Colonic mucosa (tissue), 4 donors: ENCODE data around the gene UGT2A3. TPM values are rescaled to one million over a fixed set of nuclear protein-coding genes. Genes with fewer than 3 reads are reported as not detected.

Experiments used
- DNase-seq: peaks from one replicate; pipeline ENCODE4 v3.0.0-alpha.2; 2020
- H3K27ac ChIP-seq: fragments of 200-600 bp; one replicate; pipeline ENCODE4 v1.8.0; 2021
- H3K27me3 ChIP-seq: fragments of 200-600 bp; one replicate; pipeline ENCODE4 v1.8.0; 2021
- H3K36me3 ChIP-seq: fragments of 200-600 bp; one replicate; pipeline ENCODE4 v1.8.0; 2021
- H3K4me1 ChIP-seq: fragments of 200-600 bp; one replicate; pipeline ENCODE4 v1.8.0; 2021; ENCODE audit warnings: mild to moderate bottlenecking
- H3K4me3 ChIP-seq: fragments of 200-600 bp; one replicate; pipeline ENCODE4 v1.8.0; 2021
- H3K9ac ChIP-seq, 2 donors: one replicate each; pipeline ENCODE4 v1.7.0; 2013; ENCODE audit warnings: control low read depth in 2 of 2, low read depth in 2 of 2, low read length in 2 of 2
- H3K9me3 ChIP-seq: fragments of 200-600 bp; one replicate; pipeline ENCODE4 v1.8.0; 2021
- intact Hi-C: fragments of 100-400 bp; cut with DNase I; formaldehyde crosslinking; loops from one replicate; pipeline ENCODE4 v1.14.1; 2022
- total RNA-seq, 2 donors: library from RNA; stranded (reverse); fragmentation: NEBNext Ultra II Directional in 1 of 2; extraction: Animal tissue kit (Norgen Biotek cat#: 25700) in 1 of 2; gene quantifications; one replicate each; pipeline ENCODE4 v1.2.1, GENCODE V29; 2021
- TF ChIP-seq, protein P1 (sequence below): fragments of 200-600 bp; IDR thresholded peaks from one replicate; pipeline ENCODE4 v1.8.0; 2022; ENCODE audit warnings: antibody characterized with exemption, mild to moderate bottlenecking
- donor health status: healthy.
- donor health status: DM: no; HTN: no; CAD: no.
- donor health status: DM: no; HTN: no; CAD: no.

The UGT2A3 gene
- total RNA-seq, 2 donors from 2014 or later, result 36.5 to 135 TPM

DNA sequence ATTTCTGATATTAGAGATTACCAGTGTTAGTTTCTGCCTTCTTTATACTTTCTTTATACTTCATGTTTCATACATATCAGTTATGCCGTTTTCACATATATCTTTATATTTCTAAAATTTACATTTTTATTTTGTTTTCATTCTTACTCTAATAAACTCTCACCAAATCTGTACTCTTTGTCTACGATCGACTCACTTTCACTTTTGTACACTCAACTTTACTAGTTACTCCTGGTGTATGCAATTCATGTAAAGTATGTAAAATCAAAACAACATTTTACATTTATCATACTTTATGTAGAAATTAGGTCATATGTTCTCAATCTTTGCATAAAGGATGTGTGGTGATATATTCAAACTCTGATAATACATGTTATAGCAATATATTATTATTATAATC, 59.9 kb downstream of the UGT2A3 start:
- Histone ChIP-seq H3K4me3 (no peak overlapping the region), H3K36me3 (no peaks in the 10 kb centered on the region), H3K9me3 (no peaks in the 10 kb centered on the region), H3K9ac (no peak overlapping the region), H3K4me1 (no peaks in the 10 kb centered on the region), H3K27me3 (no peaks in the 10 kb centered on the region), H3K27ac (no peak overlapping the region)
- intact Hi-C loops, result no loop called here
- DNase-seq, result no peak
- TF ChIP-seq, protein P1, sequence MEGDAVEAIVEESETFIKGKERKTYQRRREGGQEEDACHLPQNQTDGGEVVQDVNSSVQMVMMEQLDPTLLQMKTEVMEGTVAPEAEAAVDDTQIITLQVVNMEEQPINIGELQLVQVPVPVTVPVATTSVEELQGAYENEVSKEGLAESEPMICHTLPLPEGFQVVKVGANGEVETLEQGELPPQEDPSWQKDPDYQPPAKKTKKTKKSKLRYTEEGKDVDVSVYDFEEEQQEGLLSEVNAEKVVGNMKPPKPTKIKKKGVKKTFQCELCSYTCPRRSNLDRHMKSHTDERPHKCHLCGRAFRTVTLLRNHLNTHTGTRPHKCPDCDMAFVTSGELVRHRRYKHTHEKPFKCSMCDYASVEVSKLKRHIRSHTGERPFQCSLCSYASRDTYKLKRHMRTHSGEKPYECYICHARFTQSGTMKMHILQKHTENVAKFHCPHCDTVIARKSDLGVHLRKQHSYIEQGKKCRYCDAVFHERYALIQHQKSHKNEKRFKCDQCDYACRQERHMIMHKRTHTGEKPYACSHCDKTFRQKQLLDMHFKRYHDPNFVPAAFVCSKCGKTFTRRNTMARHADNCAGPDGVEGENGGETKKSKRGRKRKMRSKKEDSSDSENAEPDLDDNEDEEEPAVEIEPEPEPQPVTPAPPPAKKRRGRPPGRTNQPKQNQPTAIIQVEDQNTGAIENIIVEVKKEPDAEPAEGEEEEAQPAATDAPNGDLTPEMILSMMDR, result no peak

DNA sequence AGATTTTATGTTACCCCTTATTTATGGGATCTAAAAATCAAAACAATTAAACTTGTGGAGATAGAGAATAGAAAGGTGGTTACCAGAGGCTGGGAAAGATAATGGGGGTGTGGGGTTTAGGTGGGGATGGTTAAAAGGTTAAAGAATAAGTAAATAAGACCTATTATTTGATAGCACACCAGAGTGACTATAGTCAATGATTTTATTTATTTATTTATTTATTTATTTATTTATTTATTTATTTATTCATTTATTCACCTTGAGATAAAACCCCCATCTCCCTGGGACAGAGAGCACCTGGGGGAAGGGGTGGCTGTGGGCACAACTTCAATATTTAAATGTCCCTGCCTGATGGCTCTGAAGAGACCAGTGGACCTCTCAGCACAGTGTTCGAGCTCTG, 66.1 kb downstream of the UGT2A3 start:
- TF ChIP-seq, protein P1, result no peak
- no peaks in the 10 kb centered on the region for H3K36me3 ChIP-seq
- no peak overlapping the region for H3K27ac ChIP-seq
- no peaks in the 10 kb centered on the region for H3K9me3 ChIP-seq
- no peak overlapping the region for H3K9ac ChIP-seq
- no peak overlapping the region for H3K4me3 ChIP-seq
- H3K27me3 ChIP-seq, result no peaks in the 10 kb centered on the region
- no peak for DNase-seq
- H3K4me1 ChIP-seq, result no peaks in the 10 kb centered on the region
- intact Hi-C loops, result no loop called here

DNA sequence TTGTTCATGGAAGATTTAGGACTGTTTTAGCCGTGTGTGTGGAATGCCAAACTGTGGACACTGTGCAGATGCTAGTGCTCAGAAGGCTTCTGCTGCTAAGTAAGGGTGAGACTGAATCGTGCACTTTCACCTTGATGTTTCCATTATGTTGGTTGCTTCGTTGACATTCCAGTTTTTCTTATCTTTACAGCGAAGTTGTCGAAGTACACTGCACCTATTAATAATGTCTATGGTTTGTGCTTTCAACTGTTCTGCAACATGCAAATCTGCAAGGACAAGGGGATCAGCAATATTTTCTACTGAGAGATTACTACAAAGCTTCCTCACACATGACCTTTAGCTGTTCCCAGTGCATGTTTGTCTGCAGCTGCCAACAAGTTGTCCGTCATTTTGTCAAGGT, 67.7 kb downstream of the UGT2A3 start:
- Histone ChIP-seq H3K27me3 (no peaks in the 10 kb centered on the region), H3K4me3 (no peak overlapping the region), H3K4me1 (no peaks in the 10 kb centered on the region), H3K9ac (no peak overlapping the region), H3K9me3 (no peaks in the 10 kb centered on the region), H3K27ac (no peak overlapping the region), H3K36me3 (no peaks in the 10 kb centered on the region)
- intact Hi-C loops, result no loop called here
- DNase-seq, result no peak
- TF ChIP-seq, protein P1, result no peak

Other genes starting within 250 kb of the UGT2A3 start
- gene UGT2B10, start 135.8 kb downstream of the UGT2A3 start, total RNA-seq, result 1 to 10 TPM in 1 of 2 donors, under 1 TPM in 1; 0.40 to 1.0 TPM
- gene UGT2B7, start 144.7 kb upstream of the UGT2A3 start, total RNA-seq, result 1 to 10 TPM; 3.0 to 8.4 TPM